ENCODE measurements around the gene COL25A1.

COL25A1 gene

GRCh38 chr4:109215506-109215905, 87.0 kb downstream of the COL25A1 start:
- no peak for DNase-seq (ENCODE audit: low spot score)

DNA sequence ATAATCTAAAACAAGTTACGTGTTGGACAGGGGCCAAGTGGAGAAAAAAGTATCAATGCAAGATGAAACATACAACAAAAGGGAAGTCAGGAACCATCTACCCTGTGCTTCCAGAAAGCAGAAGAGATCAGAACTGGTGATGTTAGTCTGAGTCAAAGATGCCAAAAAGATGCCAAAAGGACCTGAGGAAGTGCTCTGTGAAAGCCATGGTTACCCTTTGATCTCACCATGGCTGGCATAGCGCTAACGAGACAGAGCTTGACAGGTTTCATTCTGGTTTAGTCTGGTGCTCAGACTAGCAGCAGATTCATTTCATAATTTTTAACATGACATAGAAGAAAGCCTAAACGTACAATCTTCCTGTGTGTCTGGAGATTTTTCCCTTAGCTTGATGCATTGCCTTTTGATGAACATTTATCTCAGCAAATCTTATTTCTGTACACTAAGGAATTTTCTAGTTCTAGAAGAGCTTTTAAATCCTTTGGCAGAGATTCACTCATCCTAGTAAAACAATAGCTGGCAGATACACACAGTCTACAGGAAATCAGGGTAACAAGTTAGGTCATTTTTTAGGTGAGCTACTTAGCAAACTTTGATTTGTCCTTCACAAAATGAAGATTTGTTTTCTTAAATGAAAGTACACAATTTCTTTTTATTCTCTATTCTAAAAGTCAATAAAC, 87.7 kb downstream of the COL25A1 start:
- no peak for DNase-seq (ENCODE audit: low spot score)

GRCh38 chr4:109213056-109213455, 89.4 kb downstream of the COL25A1 start:
- no peak for DNase-seq (ENCODE audit: low spot score)

GRCh38 chr4:109211671-109212070, 90.8 kb downstream of the COL25A1 start:
- no peak for DNase-seq (ENCODE audit: low spot score)

DNA sequence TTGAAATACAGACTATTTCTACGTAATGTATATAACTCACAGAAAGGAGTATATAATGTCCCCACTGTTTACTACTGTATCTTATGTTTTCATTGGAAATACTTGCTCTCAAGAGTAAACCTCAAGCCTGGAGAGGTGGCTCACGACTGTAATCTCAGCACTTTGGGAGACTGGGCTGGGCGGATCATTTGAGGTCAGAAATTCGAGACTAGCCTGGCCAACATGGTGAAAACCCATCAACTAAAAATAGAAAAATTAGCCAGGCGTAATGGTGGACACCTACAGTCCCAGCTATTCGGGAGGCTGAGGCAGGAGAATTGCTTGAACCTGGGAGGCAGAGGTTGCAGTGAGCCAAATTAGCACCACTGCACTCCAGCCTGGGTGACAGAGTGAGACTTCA, 92.8 kb downstream of the COL25A1 start:
- DNase-seq (ENCODE audit: low spot score) = no peak

DNA sequence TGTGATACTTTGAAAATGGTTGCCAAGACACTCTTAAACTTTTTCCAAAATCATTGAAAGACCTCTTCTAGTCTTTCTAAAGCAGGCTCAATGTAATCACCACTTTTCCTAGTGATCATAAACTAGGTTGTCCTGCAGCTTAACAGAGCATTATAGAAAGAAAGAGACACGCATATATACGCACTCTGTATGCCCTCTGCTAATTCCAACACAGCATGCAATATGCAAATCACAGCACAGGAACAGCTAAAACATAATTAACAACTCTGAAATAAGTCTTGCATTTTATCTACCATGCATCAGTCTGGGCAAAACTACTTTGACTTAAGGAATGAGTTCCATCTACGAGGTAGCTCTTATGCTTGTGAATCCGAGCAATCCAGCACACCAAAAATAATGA, 94.6 kb downstream of the COL25A1 start:
- DNase-seq (ENCODE audit: low spot score) = no peak

- no peak for DNase-seq (ENCODE audit: low spot score)
Observed at GRCh38 chr4:109207061-109207460, 95.4 kb downstream of the COL25A1 start.

GRCh38 chr4:109206620-109207019, 95.8 kb downstream of the COL25A1 start:
- DNase-seq (ENCODE audit: low spot score) = no peak

DNA sequence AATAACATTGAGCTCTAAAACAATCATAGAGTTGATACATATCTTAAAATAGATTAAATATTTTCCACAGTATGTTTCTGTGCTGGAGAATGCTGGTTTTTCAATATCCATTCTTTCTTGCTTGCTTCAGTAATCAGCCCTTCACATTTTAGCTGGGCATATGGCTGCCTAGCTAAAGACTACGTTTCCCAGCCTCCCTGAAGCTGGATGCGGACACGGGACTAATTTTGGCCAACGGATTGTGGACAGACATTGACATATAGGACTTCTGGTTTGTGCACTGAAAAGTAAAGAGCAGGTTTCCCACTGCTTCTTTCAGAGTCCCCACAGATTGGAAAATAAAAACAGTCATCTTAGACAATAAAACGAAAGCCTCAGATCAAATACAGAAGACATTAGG, 97.3 kb downstream of the COL25A1 start:
- no peak for DNase-seq (ENCODE audit: low spot score)

DNA sequence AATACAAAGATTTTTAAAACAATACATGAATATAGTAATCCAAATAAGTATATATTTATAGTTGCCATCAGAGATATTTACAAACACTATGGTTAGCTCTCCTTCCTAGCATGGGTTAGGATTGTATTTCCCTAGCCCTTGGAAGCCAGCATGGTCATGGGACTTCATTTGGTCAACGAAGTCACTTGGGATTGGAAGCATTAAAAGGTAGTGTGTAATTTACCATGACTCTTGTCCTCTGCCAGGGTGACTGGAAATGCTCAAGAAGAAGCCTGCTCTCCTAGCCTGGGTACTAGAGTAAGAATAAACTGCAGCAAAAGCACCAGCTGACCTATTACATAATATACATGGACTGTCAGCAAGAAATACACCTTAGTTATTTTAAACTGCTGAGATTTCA, 102.9 kb downstream of the COL25A1 start:
- no peak for DNase-seq (ENCODE audit: low spot score)

DNA sequence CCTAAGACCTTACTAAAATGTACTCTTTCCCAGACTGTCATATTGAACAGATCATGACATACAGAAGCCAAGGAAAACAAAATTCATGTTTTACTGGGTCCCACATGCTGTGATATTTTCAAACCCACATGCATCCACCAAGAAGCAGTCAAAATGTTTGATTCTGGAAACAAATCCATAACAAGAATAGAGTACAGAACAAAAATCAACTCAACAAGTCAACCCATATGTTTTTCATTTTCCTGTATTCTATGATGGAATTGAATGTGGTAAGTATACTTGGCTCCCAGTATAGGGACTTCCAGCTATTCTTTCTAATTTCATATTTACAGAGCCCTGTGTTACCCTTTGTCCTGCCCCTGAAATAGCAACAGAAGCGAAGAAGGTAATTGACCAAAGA, 106.8 kb downstream of the COL25A1 start:
- DNase-seq (ENCODE audit: low spot score) = no peak

- no peak for DNase-seq (ENCODE audit: low spot score)
Observed at GRCh38 chr4:109191216-109191615, 111.2 kb downstream of the COL25A1 start.

DNA sequence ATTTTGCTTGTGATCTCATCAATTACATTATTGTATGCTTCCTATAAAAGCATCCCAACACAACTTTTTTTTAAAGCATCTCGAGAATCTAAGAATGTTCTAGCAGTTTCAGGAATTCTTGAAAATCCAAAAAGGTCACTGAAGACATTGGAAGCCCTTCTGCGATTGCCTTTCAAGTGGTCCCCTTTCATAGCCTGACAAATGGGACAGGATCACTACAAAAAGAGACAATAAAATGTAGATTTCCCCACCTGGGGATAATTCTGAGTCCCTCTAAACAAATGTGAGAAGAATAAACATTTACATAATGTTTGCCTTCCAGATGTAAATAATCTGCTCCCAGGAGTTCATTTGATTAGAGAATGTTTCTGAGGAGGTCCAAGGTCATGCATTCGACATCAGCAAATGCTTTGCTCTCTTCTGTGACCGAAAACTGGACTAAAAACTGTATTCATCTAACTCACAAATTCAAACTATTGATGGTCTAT, 116.0 kb downstream of the COL25A1 start:
- DNase-seq (ENCODE audit: low spot score) = no peak

GRCh38 chr4:109185951-109186350, 116.5 kb downstream of the COL25A1 start:
- no peak for DNase-seq (ENCODE audit: low spot score)

GRCh38 chr4:109185548-109185947, 116.9 kb downstream of the COL25A1 start:
- DNase-seq (ENCODE audit: low spot score) = no peak

DNA sequence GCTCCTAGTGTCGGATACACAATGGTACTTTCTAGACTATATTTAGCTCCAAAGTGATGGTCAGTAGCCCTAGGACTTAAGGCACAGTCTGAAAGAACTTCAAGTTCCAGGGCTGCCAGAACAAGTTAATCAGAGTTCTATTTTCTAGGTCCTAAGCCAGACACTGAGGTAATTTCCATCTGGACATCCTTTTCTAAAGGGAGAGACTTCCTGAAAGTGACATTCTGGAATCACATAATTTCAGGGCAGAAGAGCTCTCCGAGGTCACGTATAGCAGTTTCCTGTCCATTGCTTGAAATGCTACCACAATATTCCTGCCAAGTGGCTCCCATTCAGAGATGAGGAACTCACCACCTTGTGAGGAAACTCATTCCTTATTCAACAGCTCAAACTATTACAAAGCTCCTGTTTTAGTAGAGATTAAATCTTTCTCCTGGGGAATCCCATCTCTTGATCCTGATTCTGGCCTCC, 117.9 kb downstream of the COL25A1 start:
- no peak for DNase-seq (ENCODE audit: low spot score)

- DNase-seq (ENCODE audit: low spot score) = no peak
Observed at GRCh38 chr4:109183931-109184490, 118.4 kb downstream of the COL25A1 start.

DNA sequence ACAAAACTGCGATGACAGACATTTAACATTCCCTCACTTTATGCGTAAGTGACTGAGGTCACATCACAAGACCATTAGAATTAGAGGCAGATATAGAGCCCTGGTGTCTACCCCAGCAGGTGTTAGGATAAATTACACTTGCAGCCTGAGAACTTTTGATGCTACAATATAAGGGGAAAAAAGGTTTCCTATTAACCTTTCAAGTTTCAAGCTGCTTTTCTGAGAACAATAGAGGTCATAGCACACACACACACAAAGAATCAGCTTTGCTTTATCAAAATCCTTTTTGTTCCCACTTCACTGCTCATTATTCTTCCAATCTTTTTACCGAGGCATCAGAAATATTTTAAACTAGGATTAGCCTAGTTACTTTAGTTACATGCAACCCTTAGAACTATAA, 119.8 kb downstream of the COL25A1 start:
- no peak for DNase-seq (ENCODE audit: low spot score)

- no peak for DNase-seq (ENCODE audit: low spot score)
Observed at GRCh38 chr4:109179061-109179460, 123.4 kb downstream of the COL25A1 start.

DNA sequence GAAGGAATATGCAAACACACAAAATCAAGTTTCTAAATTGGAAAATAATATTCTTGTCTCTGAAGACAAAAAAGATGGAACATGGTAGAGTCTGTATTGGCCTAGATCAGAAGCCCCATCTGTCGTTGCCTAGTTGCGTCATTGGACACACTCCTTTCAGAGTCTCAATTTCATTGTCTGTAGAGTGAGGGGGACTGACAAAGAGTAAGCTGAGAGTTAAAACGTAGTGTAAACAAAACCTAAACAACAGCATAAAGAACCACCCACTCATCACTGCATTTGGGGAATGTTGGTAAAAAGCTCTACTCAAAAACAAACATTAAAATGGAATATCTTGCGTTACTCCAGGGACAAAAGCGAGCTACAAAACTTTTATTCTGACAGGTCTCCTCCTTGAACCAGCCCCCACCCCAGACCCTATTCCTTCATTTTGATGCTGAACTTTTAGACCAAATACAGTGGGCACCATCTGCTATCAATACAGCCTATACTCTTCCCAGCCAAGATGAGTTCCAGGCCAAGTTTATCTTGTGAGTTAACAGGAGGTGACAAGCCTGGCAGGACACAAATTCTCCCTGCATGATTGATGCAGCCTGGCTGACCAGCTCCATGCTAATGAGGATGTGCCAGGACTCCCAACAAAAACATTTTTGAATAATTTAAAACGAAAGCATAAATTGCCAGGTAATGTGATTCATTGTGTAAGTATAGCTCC, 125.2 kb downstream of the COL25A1 start:
- no peak for DNase-seq (ENCODE audit: low spot score)

- no peak for DNase-seq (ENCODE audit: low spot score)
Observed at GRCh38 chr4:109174224-109174953, 128.1 kb downstream of the COL25A1 start.

- no peak for DNase-seq (ENCODE audit: low spot score)
Observed at GRCh38 chr4:109172301-109172700, 130.2 kb downstream of the COL25A1 start.

All from SK-N-DZ (cell line).